Mesendoderm (in vitro differentiated cells): ENCODE data around the gene PCDHA5.

ENCODE experiments used
- DNase-seq: peaks from one replicate; pipeline ENCODE4 v3.0.0; 2013
- H2AK5ac ChIP-seq: 2 replicates; pipeline ENCODE4 v1.6.1; 2013; ENCODE audit warnings: low read length, inconsistent platforms
- H2BK120ac ChIP-seq: 2 replicates; pipeline ENCODE4 v1.6.1; 2013; ENCODE audit warnings: low read depth, mild to moderate bottlenecking, low read length, moderate library complexity, mixed read lengths
- H2BK15ac ChIP-seq: replicated peaks from 2 replicates; pipeline ENCODE4 v1.6.1; 2013; ENCODE audit warnings: low read depth, mild to moderate bottlenecking, moderate library complexity
- H2BK5ac ChIP-seq: 2 replicates; pipeline ENCODE4 v1.6.1; 2013; ENCODE audit warnings: low read length, inconsistent platforms
- H3K18ac ChIP-seq: 2 replicates; pipeline ENCODE4 v1.6.1; 2013; ENCODE audit warnings: mild to moderate bottlenecking, low read length, mixed read lengths
- H3K23ac ChIP-seq: one replicate; pipeline ENCODE4 v1.6.1; 2013; ENCODE audit warnings: low read length
- H3K27ac ChIP-seq: 2 replicates; pipeline ENCODE4 v1.5.1; 2013; ENCODE audit warnings: low read depth, mild to moderate bottlenecking, inconsistent platforms, low read length, moderate library complexity
- H3K27me3 ChIP-seq: 2 replicates; pipeline ENCODE4 v1.6.1; 2013; ENCODE audit warnings: low read length, control low read depth, mild to moderate bottlenecking, inconsistent platforms; ENCODE audit not compliant: insufficient read depth, poor library complexity
- H3K36me3 ChIP-seq: 2 replicates; pipeline ENCODE4 v1.6.1; 2013; ENCODE audit warnings: low read length, inconsistent platforms; ENCODE audit not compliant: control insufficient read depth, insufficient read depth
- H3K4ac ChIP-seq: one replicate; pipeline ENCODE4 v1.6.1; 2013; ENCODE audit warnings: low read depth, mild to moderate bottlenecking, low read length, moderate library complexity
- H3K4me1 ChIP-seq: 2 replicates; pipeline ENCODE4 v1.6.1; 2013; ENCODE audit warnings: low read depth, low read length, inconsistent platforms; ENCODE audit not compliant: control insufficient read depth
- H3K4me2 ChIP-seq: 2 replicates; pipeline ENCODE4 v1.6.1; 2013; ENCODE audit warnings: low read length
- H3K4me3 ChIP-seq: 2 replicates; pipeline ENCODE4 v1.5.1; 2013; ENCODE audit warnings: mild to moderate bottlenecking, low read length
- H3K56ac ChIP-seq: one replicate; pipeline ENCODE4 v1.6.1; 2013; ENCODE audit warnings: low read length
- H3K79me1 ChIP-seq: 2 replicates; pipeline ENCODE4 v1.6.1; 2013; ENCODE audit warnings: low read length, inconsistent platforms
- H3K79me2 ChIP-seq: 2 replicates; pipeline ENCODE4 v1.6.1; 2013; ENCODE audit warnings: mild to moderate bottlenecking, low read length; ENCODE audit not compliant: control insufficient read depth, insufficient read depth
- H3K9ac ChIP-seq: 2 replicates; pipeline ENCODE4 v1.6.1; 2013; ENCODE audit warnings: low read length, inconsistent platforms
- H4K5ac ChIP-seq: one replicate; pipeline ENCODE4 v1.6.1; 2013; ENCODE audit warnings: low read length
- H4K8ac ChIP-seq: one replicate; pipeline ENCODE4 v1.6.1; 2013; ENCODE audit warnings: low read depth, mild to moderate bottlenecking, control low read depth, low read length, moderate library complexity
- WGBS: extraction: QIAGEN DNeasy Blood & Tissue Kit; methylation state at CpG from one replicate; pipeline ENCODE4 v1.1.7; 2013; ENCODE audit warnings: low lambda C conversion rate, missing lambda C conversion rate; ENCODE audit not compliant: insufficient coverage; ENCODE audit errors: extremely low coverage; 5-methylcytosine and 5-hydroxymethylcytosine counted together

PCDHA5 gene

DNA sequence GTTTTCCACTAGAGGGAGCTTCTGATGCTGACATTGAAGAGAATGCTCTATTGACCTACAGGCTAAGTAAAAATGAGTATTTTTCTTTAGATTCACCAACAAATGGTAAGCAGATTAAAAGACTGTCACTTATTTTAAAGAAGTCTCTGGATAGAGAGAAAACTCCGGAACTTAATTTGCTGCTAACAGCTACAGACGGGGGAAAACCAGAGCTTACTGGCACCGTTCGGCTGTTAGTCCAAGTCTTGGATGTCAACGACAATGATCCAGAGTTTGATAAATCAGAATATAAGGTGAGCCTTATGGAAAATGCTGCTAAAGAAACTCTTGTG is 48.1 kb downstream of the PCDHA5 start:
- Histone ChIP-seq H3K79me1 (no peaks in the 10 kb centered on the region), H3K9ac (no peak overlapping the region), H3K27me3 (no peaks in the 10 kb centered on the region), H3K27ac (no peak overlapping the region), H3K56ac (no peak overlapping the region), H3K36me3 (no peaks in the 10 kb centered on the region), H2BK5ac (no peak overlapping the region), H4K8ac (no peak overlapping the region), H3K4me3 (no peak overlapping the region), H2BK15ac (no peak overlapping the region), H3K4ac (no peak overlapping the region), H3K4me1 (no peaks in the 10 kb centered on the region), H2BK120ac (no peak overlapping the region), H3K23ac (no peak overlapping the region), H3K4me2 (no peak overlapping the region), H2AK5ac (no peak overlapping the region), H4K5ac (no peak overlapping the region), H3K18ac (no peak overlapping the region), H3K79me2 (no peaks in the 10 kb centered on the region)
- DNase-seq, result no peak
- WGBS, result no CpG with 5 or more reads among the region's 5 CpGs

DNA sequence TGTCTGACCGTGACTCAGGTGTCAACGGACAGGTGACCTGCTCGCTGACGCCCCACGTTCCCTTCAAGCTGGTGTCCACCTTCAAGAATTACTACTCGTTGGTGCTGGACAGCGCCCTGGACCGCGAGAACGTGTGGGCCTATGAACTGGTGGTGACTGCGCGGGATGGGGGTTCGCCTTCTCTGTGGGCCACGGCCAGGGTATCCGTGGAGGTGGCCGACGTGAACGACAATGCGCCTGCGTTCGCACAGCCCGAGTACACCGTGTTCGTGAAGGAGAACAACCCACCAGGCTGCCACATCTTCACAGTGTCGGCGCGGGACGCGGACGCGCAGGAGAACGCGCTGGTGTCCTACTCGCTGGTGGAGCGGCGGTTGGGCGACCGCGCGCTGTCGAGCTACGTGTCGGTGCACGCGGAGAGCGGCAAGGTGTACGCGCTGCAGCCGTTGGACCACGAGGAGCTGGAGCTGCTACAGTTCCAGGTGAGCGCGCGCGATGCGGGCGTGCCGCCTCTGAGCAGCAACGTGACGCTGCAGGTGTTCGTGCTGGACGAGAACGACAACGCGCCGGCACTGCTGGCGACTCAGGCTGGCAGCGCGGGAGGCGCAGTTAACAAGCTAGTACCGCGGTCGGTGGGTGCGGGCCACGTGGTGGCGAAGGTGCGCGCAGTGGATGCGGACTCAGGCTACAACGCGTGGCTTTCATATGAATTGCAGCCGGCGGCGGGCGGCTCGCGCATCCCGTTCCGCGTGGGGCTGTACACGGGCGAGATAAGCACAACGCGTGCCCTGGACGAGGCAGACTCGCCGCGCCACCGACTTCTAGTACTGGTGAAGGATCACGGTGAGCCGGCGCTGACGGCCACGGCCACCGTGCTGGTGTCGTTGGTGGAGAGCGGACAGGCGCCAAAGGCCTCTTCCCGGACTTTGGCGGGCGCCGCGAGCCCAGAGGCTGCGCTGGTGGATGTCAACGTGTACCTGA is 49.1 kb downstream of the PCDHA5 start:
- no peak overlapping the region for H2BK5ac ChIP-seq
- H3K27me3 ChIP-seq, result no peaks in the 10 kb centered on the region
- H3K4ac ChIP-seq, result no peak overlapping the region
- no peak overlapping the region for H3K4me2 ChIP-seq
- no peak overlapping the region for H4K8ac ChIP-seq
- H3K4me1 ChIP-seq, result no peaks in the 10 kb centered on the region
- H2AK5ac ChIP-seq, result no peak overlapping the region
- no peaks in the 10 kb centered on the region for H3K79me1 ChIP-seq
- H3K23ac ChIP-seq, result no peak overlapping the region
- H3K27ac ChIP-seq, result no peak overlapping the region
- H2BK15ac ChIP-seq, result no peak overlapping the region
- H3K36me3 ChIP-seq, result no peaks in the 10 kb centered on the region
- H3K9ac ChIP-seq, result no peak overlapping the region
- H3K18ac ChIP-seq, result no peak overlapping the region
- H3K4me3 ChIP-seq, result no peak overlapping the region
- H3K56ac ChIP-seq, result no peak overlapping the region
- H2BK120ac ChIP-seq, result no peak overlapping the region
- no peak for DNase-seq
- H3K79me2 ChIP-seq, result no peaks in the 10 kb centered on the region
- H4K5ac ChIP-seq, result no peak overlapping the region
- no CpG with 5 or more reads among the region's 114 CpGs for WGBS
